Measurements from ENCODE around the gene SACM1L.

The SACM1L gene

DNA sequence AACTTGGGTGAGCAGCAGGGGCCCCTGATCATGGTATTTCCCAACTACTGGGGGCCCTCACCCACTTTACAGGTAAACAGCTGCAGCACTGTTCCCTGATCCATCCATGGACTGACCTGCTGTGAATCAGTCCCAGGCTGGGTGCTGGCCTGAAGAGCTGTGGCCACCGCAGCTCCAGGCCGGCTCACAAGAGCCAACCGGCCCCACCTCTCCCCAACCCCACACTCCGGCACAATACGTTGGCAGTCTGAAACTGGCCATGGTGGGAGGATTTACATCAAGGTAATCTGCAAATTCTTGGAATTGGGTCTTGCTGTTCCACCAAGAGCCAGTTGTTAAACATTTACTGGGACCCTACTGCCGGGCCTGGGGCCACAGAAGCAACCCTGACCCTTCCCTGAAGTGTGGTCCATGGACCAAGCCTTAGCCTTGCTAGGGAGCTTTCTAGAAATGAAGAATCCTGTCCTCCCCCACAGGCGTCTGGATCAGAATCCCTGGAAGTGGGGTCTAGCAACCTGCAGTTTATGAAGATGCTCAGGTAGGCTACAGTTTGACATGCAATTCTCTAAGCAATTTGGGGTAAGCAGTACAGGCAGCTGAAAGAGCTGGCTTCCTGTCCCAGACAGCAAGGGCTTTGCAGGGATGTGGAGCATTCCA lies 103.4 kb downstream of the SACM1L start:
- no peak for DNase-seq

DNA sequence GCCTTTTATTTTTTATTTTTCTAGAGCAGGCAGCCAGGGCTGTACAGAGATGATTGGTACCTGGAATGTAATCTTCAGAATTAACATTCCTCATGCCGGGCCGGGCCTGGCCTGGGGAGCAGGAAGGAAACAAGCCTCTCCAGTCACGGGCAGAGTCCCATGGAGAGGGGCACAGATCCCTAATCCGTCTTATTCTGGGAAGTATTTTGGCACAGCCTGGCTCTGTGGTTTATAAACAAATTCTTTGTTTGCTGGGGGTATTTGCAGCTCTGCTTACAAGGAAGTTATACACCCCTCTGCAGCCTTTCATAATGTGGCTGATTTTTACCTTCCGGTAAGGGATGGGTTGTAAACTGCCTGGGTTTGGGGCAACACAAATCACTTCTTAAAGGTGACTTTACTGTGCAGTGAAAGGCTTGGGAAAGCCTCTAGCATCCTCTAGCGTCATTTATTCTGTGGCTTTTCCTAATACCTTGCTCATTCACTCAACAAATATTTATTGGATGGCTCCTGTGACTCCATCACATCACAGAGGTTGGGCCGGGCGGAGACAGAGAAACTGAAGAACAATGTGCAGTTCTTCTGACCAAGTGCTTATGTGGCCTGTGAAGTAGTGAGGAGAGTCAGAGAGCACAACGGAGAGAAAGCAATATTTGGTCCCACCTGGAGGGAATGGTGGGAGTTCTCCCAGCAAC lies 104.4 kb downstream of the SACM1L start:
- DNase-seq: no peak

GRCh38 chr3:45794177-45794560 lies 105.0 kb downstream of the SACM1L start:
- DNase-seq: no peak

DNA sequence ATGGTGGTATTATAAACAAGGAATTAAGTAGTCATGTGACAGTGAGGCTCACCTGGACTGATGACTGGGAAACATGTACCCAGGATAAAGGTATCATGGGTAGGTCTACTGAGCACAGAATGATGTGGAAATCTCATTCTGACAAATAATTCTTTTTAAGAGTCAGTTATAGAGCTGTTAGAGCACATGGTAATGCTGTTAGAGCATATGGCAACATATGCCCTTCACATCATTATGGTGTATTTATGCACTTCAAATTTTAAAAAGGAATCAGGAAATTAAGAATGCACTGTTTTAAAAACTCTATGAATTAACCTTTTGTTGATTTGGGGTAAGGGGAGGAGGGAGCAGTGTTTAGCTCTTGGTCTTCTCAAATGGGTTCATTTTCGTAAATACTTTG lies 105.5 kb downstream of the SACM1L start:
- no peak for DNase-seq
